Activated CD8-positive, alpha-beta T cell treated with anti-CD3 and anti-CD28 coated beads for 36 hours (primary cell): ENCODE measurements around the gene GDPD5. TPM values are rescaled to one million over a fixed set of nuclear protein-coding genes. Genes with fewer than 3 reads are reported as not detected.
A peak's percentile ranks its signal among the peaks of the same experiment; 100 is the strongest.

ENCODE experiments used
- ATAC-seq: fragments of 200-7000 bp; cut with Tn5 transposase; one replicate; pipeline ENCODE4 v1.10.0; 2021; ENCODE audit warnings: mild to moderate bottlenecking, moderate library complexity
- CTCF ChIA-PET: fragments of 350-600 bp; sonication (Branson Sonifier 250); formaldehyde crosslinking; loops from one replicate; lab custom pipeline; 2021; ENCODE audit warnings: antibody characterized with exemption; lab: Charles Lee
- POLR2A ChIA-PET: fragments of 350-600 bp; sonication (Branson Sonifier 250); formaldehyde crosslinking; loops from one replicate; lab custom pipeline; 2021; ENCODE audit warnings: antibody characterized with exemption; lab: Charles Lee
- DNase-seq: peaks from one replicate; pipeline ENCODE4 v3.0.0-alpha.2; 2020
- H3K27ac Mint-ChIP-seq: one replicate; pipeline ENCODE4 v1.8.0; 2021; ENCODE audit warnings: mild to moderate bottlenecking, mixed read lengths
- H3K27me3 Mint-ChIP-seq: one replicate; pipeline ENCODE4 v1.8.0; 2021; ENCODE audit warnings: mixed read lengths
- H3K36me3 Mint-ChIP-seq: one replicate; pipeline ENCODE4 v1.8.0; 2021; ENCODE audit warnings: low read depth, mixed read lengths
- H3K4me1 Mint-ChIP-seq: one replicate; pipeline ENCODE4 v1.8.0; 2021; ENCODE audit warnings: low read depth, mixed read lengths
- H3K4me3 Mint-ChIP-seq: one replicate; pipeline ENCODE4 v1.8.0; 2021; ENCODE audit warnings: mild to moderate bottlenecking, moderate library complexity, mixed read lengths
- H3K9me3 Mint-ChIP-seq: one replicate; pipeline ENCODE4 v1.8.0; 2021; ENCODE audit warnings: mixed read lengths
- intact Hi-C: fragments of 100-400 bp; cut with micrococcal nuclease; formaldehyde crosslinking; loops from one replicate; pipeline ENCODE4 v1.10.0; 2022
- total RNA-seq, 2 experiments: library from RNA; stranded (reverse); gene quantifications; one replicate each; pipeline ENCODE4 v1.2.3, GENCODE V29; 2021
- TF ChIP-seq, protein P1 (sequence below): fragments of 200-600 bp; IDR thresholded peaks from one replicate; pipeline ENCODE4 v1.8.0; 2022; ENCODE audit warnings: antibody characterized with exemption, mild to moderate bottlenecking

Gene GDPD5
- total RNA-seq, 2 experiments from 2014 or later, result 7.8 to 11.0 TPM

GRCh38 chr11:75562836-75563484, 37.2 kb upstream of the GDPD5 start:
- H3K27me3 Mint-ChIP-seq, result no peaks in the 10 kb centered on the region
- no peaks in the 10 kb centered on the region for H3K9me3 Mint-ChIP-seq
- DNase-seq, result no peak
- intact Hi-C loops, result no loop called here
- no peak for ATAC-seq
- H3K36me3 Mint-ChIP-seq, result no peaks in the 10 kb centered on the region
- H3K4me1 Mint-ChIP-seq, result peaks cover 32% of the 10 kb centered on the region
- peak overlapping the region; percentile 99 for H3K27ac Mint-ChIP-seq
- CTCF ChIA-PET, result interaction anchor here (1.0 to 1.9 kb wide), 3 partner anchors 13 to 32 kb away, joined by 3 to 7 read pairs (median 4); no protein-coding TSS in a partner anchor
- peak overlapping the region; percentile 100 for H3K4me3 Mint-ChIP-seq
- POLR2A ChIA-PET, result interaction anchor here (0.6 to 5.2 kb wide), 3 partner anchors 9 to 16 kb away, joined by 3 to 34 read pairs (median 6); no protein-coding TSS in a partner anchor
- TF ChIP-seq, protein P1, sequence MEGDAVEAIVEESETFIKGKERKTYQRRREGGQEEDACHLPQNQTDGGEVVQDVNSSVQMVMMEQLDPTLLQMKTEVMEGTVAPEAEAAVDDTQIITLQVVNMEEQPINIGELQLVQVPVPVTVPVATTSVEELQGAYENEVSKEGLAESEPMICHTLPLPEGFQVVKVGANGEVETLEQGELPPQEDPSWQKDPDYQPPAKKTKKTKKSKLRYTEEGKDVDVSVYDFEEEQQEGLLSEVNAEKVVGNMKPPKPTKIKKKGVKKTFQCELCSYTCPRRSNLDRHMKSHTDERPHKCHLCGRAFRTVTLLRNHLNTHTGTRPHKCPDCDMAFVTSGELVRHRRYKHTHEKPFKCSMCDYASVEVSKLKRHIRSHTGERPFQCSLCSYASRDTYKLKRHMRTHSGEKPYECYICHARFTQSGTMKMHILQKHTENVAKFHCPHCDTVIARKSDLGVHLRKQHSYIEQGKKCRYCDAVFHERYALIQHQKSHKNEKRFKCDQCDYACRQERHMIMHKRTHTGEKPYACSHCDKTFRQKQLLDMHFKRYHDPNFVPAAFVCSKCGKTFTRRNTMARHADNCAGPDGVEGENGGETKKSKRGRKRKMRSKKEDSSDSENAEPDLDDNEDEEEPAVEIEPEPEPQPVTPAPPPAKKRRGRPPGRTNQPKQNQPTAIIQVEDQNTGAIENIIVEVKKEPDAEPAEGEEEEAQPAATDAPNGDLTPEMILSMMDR, result no peak

- POLR2A ChIA-PET, result interaction anchor here (0.6 to 5.2 kb wide), 6 partner anchors 10 to 161 kb away, joined by 3 to 34 read pairs (median 4); no protein-coding TSS in a partner anchor
- no peaks in the 10 kb centered on the region for H3K27me3 Mint-ChIP-seq
- ATAC-seq (peak; percentile 89), DNase-seq (peak; percentile 85)
- no peaks in the 10 kb centered on the region for H3K36me3 Mint-ChIP-seq
- peak within 1 kb of the TSS; percentile 100 for H3K4me3 Mint-ChIP-seq
- peak within 1 kb of the TSS; percentile 99 for H3K27ac Mint-ChIP-seq
- TF ChIP-seq, protein P1, result no peak
- H3K4me1 Mint-ChIP-seq, result peaks cover 32% of the 10 kb centered on the region
- CTCF ChIA-PET, result interaction anchor here (1.0 to 2.9 kb wide), 6 partner anchors 14 to 422 kb away, joined by 3 to 10 read pairs (median 4); no protein-coding TSS in a partner anchor
- no peaks in the 10 kb centered on the region for H3K9me3 Mint-ChIP-seq
- intact Hi-C loops, result no loop called here
Observed at GRCh38 chr11:75562048-75562835, 36.5 kb upstream of the GDPD5 start, which contains the start of gene SERPINH1. TSS of gene SERPINH1 (plus strand) at chr11:75562253. CDS start at chr11:75566350, 4,097 bp downstream.

GRCh38 chr11:75561426-75562047, 35.8 kb upstream of the GDPD5 start:
- intact Hi-C loops, result no loop called here
- POLR2A ChIA-PET, result interaction anchor here (1.0 to 5.2 kb wide), 5 partner anchors 11 to 161 kb away, joined by 3 to 34 read pairs (median 3); no protein-coding TSS in a partner anchor
- no peaks in the 10 kb centered on the region for H3K27me3 Mint-ChIP-seq

DNA sequence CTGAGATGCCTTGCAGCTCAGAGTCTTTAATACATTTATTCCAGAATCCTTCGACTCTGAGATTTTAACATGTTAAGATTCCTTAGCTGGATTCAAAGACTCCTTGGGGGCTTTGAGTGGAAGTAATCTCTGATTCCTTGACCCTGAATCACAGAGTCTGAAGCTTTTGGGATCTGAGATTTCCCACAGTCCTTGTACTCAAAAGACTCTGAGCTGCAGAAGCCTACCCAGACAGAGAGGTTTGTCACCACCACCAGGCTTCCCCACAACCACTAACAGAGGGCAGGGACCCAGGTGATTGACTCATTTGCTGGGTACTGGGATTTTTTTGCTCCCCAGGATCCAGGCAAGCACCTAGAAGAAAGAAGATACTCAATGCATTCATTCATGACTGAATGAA, 34.9 kb upstream of the GDPD5 start:
- peak overlapping the region; percentile 20 for H3K27ac Mint-ChIP-seq
- TF ChIP-seq, protein P1, result no peak
- ChIA-PET POLR2A (interaction anchor here (0.8 to 5.2 kb wide), 3 partner anchors 11 to 161 kb away, joined by 3 to 34 read pairs (median 3); no protein-coding TSS in a partner anchor), CTCF (interaction anchor here (0.8 to 2.9 kb wide), 7 partner anchors 12 to 312 kb away, joined by 3 to 10 read pairs (median 4); no protein-coding TSS in a partner anchor)
- peaks cover 26% of the 10 kb centered on the region for H3K4me1 Mint-ChIP-seq
- no peak for DNase-seq
- no peaks in the 10 kb centered on the region for H3K27me3 Mint-ChIP-seq
- H3K9me3 Mint-ChIP-seq, result no peaks in the 10 kb centered on the region
- peak overlapping the region; percentile 100 for H3K4me3 Mint-ChIP-seq
- intact Hi-C loops, result no loop called here
- H3K36me3 Mint-ChIP-seq, result no peaks in the 10 kb centered on the region
- ATAC-seq, result no peak

More at GRCh38 chr11:75561426-75562047, 35.8 kb upstream of the GDPD5 start:
- CTCF ChIA-PET, result interaction anchor here (1.0 to 2.9 kb wide), 9 partner anchors 13 to 421 kb away, joined by 3 to 10 read pairs (median 4); no protein-coding TSS in a partner anchor
- DNase-seq (no peak), ATAC-seq (peak; percentile 6)
- Mint-ChIP-seq H3K27ac (peak overlapping the region; percentile 99), H3K36me3 (no peaks in the 10 kb centered on the region), H3K4me1 (peaks cover 32% of the 10 kb centered on the region), H3K4me3 (peak overlapping the region; percentile 100), H3K9me3 (no peaks in the 10 kb centered on the region)
- TF ChIP-seq, protein P1, result no peak
